Activated naive CD4-positive, alpha-beta T cell treated with Interleukin-2 at 50 U/mL for 16 hours (primary cell): ENCODE measurements around the gene TRIM65.
"Not testable (repeated sequence)": the region's sequence is repeated elsewhere in the genome, so short reads cannot be mapped to it uniquely, and the experiment has no call there.

Experiments
- DNase-seq: peaks from one replicate; pipeline ENCODE4 v3.0.0-alpha.2; 2020

Gene TRIM65

DNA sequence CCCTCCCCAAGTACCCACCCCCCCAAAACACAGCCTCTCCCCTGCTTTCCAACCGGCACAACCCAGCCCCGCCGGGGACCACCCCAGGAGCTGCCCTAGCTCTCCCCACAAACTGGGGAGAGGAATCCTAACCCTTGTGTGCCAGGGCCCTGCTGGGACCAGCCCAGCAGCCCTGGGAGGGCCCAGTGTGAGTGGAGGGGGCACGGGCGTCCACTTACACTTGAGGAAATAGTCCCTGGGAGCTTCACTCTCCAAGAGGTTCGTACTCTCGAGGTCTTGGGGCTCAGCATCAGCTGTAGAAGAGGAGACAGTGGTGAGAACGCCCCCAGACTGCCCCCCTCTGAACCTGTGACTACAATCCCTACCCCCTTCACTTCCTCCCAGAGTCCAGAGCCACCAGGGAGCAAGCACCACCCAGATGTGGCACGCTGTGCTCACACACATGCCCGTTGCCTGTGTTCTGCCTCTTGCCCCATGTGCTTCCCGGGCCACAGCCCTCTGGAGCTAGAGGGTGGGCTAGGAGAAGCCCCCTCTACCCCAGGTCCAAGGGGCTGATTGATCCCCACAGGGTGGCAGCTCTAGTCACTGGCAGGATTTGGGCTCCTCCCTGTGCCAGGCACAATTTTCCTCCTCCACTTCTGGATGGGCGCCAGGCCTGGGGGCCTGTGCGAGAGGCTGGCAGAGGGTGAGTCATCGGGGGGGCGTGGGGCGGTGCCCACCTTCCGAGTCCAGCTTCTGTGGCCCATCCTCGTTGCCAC is 21.4 kb downstream of the TRIM65 start:
- DNase-seq: no peak

- no peak for DNase-seq
Observed at GRCh38 chr17:75874323-75875181, 22.2 kb downstream of the TRIM65 start.

- DNase-seq: no peak
Observed at GRCh38 chr17:75873587-75874322, 23.0 kb downstream of the TRIM65 start.

GRCh38 chr17:75872434-75873351 is 24.1 kb downstream of the TRIM65 start:
- DNase-seq: peak; percentile 50

- not testable (repeated sequence) for DNase-seq
Observed at GRCh38 chr17:75870228-75870627, 26.5 kb downstream of the TRIM65 start.

DNA sequence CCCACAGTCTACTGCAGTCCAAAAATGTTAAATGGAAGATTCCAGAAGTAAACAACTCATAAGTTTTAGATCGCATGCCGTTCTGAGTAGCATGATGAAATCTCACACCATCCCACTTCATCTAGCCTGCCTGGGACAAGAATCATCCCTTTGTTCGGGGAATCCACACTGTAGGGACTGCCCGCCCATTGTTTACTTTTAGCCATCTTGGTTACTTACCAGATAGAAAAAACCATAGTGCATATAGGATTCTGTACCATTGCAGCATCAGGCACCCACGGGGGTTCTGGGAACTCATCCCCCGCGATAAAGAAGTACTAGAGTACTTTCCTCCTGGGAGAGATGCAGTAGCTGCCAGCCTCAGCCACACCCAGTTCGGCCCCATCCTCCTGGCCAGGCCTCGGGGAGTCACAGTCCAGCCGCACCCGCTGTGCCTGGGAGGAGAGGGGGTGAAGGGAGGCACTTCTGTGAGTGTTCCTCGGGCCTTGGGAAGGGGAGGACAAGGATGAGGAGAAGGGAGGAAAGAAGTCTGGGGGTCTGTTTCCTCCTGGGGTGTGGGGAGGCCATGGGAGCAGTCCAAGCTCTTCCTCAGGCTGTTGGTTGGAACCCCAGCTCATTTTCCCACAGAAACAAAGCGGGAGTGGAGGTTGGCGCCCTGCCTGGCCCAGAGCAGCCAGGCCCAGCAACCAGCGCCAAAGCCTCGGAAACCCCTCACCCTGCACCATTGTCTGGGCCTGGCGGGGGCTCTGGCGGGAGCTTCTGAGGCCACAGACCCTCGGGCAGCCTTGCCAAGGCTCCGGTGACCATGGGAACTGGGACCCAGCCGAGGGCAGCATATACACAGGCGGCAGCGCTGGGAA is 27.2 kb downstream of the TRIM65 start:
- no peak for DNase-seq

GRCh38 chr17:75868730-75869281 is 27.9 kb downstream of the TRIM65 start:
- DNase-seq: not testable (repeated sequence)

- not testable (repeated sequence) for DNase-seq
Observed at GRCh38 chr17:75865404-75866188, 31.2 kb downstream of the TRIM65 start.

DNA sequence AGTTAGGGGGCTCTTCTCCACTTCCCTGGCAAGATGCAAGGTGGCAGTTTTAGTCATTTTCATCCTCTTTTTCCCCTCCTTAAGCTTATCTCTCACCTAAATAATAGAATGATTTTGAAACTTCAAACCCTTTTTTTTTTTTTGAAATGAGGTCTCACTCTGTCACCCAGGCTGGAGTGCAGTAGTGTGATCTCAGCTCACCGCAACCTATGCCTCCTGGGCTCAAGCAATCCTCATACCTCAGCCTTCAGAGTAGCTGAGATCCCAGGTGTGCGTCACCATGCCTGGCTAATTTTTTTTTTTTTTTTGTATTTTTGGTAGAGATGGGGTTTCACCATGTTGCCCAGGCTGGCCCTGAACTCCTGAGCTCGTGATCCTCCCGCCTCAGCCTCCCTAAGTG is 31.9 kb downstream of the TRIM65 start:
- DNase-seq: not testable (repeated sequence)

GRCh38 chr17:75864448-75864871 is 32.3 kb downstream of the TRIM65 start:
- peak; percentile 38 for DNase-seq

GRCh38 chr17:75861927-75862317 is 34.8 kb downstream of the TRIM65 start:
- no peak for DNase-seq

DNA sequence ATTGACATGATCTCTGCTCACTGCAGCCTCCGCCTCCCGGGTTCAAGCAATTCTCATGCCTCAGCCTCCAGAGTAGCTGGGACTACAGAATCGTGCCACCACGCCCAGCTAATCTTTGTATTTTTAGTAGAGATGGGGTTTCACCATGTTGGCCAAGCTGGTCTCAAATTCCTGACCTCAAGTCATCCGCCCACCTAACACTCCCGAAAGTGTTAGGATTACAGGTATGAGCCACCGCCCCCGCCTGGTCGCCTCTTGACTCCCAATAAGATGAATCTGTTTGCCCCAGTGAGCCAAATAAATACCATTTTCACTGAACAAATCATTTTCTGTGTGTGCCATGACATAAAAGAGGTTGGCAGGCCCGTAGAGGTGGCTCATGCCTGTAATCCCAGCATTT is 37.4 kb downstream of the TRIM65 start:
- not testable (repeated sequence) for DNase-seq

DNA sequence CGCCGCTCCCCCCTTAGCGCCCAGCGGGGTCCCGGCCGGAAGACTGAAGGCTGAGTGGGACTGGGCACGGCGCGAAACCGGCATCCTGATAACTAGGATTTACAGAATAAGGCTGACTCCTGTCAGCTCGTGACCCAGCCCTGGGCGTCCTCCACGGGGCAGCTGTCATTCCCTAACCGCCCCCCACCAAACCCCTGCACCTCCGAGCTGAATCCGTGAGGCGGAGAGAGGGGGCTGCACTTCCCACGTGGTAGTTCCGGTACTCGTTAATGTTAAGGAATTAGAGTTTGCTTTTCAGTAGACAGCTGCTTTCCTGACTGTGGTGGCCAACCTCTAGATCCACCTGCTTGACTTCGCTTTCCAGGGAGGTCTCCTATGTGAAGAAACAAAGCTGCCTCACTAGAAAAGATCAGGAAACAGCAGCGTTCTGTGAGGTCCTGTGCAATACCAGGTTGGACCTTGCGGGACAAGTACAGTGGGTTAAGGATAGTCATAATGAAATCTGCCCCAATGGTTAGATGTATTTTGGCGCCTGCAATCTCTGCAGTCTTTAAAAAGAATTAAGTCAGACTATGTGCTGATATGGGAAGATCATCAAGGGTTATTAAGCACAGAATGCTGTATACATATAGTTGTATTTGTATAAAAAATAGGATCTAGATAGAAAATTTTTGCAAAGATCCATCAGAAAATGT is 40.5 kb downstream of the TRIM65 start:
- DNase-seq: no peak

- peak; percentile 97 for DNase-seq
Observed at GRCh38 chr17:75855310-75856061, 41.3 kb downstream of the TRIM65 start, which contains the start of gene WBP2. Gene WBP2, minus strand, starts transcription at chr17:75855335. Its CDS starts 38 bp downstream, at chr17:75855297.

GRCh38 chr17:75854881-75855309 is 41.9 kb downstream of the TRIM65 start:
- no peak for DNase-seq

DNA sequence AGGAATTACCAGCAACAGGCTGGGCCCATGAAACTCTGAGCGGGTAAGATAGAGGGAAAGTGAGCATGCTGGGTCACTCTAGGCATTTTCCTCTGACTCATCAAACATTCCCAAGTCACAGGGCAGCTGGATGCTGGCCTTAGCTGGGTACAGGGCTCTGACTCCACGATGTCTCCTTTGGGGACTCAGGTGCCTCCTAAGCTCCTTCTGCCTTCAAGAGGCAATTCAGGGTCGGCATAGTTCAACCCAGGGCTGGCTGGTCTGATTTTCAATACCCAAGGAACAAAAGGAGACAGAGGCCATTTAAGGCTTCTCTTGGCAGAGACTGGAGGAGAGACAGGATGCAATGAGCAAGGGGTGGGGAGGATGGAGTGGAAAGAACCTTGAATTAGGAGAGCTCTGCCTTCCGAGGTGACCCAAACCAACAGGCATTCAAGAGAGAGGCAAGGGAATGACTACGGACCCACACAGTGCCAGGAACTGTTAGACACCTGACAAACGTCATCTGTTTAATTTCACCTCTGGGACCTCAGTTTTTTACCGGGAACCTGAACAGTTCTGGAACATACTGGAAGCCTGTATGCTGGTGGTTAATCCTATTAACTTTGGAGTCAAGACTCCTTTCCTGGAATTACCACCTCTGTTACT is 42.5 kb downstream of the TRIM65 start:
- no peak for DNase-seq

DNA sequence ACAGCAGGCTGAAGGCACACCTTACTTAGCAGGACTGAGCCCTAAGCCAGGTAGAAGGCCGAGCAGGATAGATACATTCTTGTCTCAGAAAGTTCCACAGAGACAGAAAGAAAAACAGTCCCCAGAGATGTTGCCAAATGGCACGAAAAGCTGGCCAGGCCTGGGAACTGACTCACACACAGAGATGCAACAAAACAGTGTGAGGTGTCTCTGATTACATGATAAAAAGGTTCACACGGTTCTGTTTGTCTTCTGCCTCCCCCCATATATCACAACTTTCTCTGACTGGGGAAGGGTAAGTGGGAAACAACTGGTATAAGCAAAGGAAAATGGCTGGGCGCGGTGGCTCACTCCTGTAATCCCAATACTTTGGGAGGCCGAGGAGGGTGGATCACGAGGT is 43.3 kb downstream of the TRIM65 start:
- DNase-seq: no peak

- not testable (repeated sequence) for DNase-seq
Observed at GRCh38 chr17:75851693-75851991, 45.1 kb downstream of the TRIM65 start.
